ENCODE results near the gene KCNB1.

DNA sequence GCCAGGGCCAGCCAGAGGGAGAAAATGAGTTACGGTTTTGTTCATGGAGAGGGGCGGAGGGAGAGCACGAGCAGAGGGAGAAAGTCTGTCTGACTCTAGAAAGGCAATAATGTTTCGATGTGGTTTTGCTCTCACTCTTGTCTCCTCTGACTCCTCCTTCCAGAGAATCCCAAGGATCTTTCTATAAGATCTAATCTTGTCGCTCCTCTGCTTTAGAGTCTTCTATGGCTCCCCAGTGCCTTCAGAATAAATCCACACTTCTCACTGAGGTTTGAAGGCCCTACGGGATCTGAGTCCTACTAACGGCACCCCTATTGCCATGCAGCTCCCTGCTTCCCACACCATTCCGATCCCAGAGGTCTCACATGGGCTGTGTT lies 66.8 kb downstream of the KCNB1 start:
- TF ChIP-seq, protein P1, sequence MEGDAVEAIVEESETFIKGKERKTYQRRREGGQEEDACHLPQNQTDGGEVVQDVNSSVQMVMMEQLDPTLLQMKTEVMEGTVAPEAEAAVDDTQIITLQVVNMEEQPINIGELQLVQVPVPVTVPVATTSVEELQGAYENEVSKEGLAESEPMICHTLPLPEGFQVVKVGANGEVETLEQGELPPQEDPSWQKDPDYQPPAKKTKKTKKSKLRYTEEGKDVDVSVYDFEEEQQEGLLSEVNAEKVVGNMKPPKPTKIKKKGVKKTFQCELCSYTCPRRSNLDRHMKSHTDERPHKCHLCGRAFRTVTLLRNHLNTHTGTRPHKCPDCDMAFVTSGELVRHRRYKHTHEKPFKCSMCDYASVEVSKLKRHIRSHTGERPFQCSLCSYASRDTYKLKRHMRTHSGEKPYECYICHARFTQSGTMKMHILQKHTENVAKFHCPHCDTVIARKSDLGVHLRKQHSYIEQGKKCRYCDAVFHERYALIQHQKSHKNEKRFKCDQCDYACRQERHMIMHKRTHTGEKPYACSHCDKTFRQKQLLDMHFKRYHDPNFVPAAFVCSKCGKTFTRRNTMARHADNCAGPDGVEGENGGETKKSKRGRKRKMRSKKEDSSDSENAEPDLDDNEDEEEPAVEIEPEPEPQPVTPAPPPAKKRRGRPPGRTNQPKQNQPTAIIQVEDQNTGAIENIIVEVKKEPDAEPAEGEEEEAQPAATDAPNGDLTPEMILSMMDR (IDR thresholded peaks at IDR 0.05), result no peak
- no peak for TF ChIP-seq POLR2A (IDR thresholded peaks at IDR 0.05)

Measured in uterus (tissue), 2 donors.